ENCODE data around the gene FANCI.

FANCI gene

DNA sequence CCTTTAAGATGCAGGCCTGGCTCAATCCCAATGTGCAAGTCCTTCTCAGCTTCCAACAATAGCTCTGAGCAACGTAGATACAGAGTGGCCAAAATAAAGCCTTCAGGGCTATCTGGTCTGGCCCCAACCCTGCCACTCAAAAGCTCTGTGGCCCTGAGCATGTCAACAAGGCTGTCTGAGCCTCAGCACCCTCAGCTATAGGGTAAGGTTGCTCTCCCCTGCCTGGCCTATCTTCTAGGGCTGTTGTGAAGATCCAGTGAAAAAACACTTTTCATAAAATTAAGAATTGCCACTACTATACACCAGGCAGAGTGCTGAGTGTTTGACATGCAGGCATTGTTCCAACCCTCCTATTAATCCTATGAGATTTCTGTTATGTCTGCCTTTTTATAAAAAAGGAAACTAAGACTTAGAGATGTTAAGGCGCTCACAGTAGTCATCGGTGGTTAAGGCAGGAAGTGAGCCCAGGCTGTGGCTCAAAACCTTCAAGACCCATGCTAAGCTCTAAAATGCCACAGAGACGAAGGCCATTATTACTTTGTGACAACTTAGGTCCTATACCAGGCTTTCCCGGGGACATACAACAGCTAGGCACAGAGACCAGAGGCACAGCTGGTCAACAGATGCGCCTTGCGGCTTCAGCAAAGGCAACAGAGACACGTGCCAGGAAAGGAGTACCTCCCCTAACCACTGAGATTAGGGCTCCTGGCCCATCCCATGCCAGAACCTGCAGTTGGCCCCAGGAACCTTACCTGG, 85.7 kb downstream of the FANCI start:
- H4K20me1 ChIP-seq (ENCODE audit: insufficient read depth, low read length) = peaks cover 9% of the 10 kb centered on the region
- H3K4me2 ChIP-seq (ENCODE audit: low read depth, low read length) = no peak overlapping the region
- peaks cover 87% of the 10 kb centered on the region for H3K79me2 ChIP-seq (ENCODE audit: low read length)

DNA sequence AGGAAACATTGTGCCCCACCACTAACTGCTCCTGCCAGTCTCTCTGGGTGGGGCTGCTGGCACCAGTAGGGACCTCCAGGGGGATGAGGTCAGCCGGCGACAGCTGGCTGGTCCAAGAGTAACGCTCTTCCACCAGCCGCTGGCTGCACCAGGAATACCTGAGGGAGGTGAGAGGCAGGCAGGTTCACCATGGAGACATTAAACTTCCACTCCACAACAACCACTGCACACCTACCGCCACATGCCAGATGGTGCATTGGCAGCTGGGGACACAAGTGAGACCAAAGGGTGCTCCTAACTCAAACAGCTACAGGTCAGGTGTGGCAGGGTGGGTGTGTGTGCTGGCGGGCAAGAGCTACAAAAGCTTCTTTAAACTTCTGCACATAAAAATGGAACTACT, 86.3 kb downstream of the FANCI start:
- Histone ChIP-seq H2AFZ (ENCODE audit: low read length) (no peak overlapping the region), H3K4me2 (ENCODE audit: low read depth, low read length) (no peak overlapping the region), H3K36me3 (replicated peaks; ENCODE audit: insufficient read depth, low read length) (peaks cover 46% of the 10 kb centered on the region), H3K4me1 (ENCODE audit: low read length) (peaks cover 28% of the 10 kb centered on the region), H4K20me1 (ENCODE audit: insufficient read depth, low read length) (peaks cover 9% of the 10 kb centered on the region), H3F3A (ENCODE audit: insufficient read depth, low read length) (peaks cover 2% of the 10 kb centered on the region), H3K27me3 (replicated peaks; ENCODE audit: insufficient read depth, low read length) (no peaks in the 10 kb centered on the region), H3K9me3 (replicated peaks; ENCODE audit: insufficient read depth, low read length) (no peaks in the 10 kb centered on the region), H3K79me2 (ENCODE audit: low read length) (peaks cover 84% of the 10 kb centered on the region), H3K27ac (ENCODE audit: low read length) (no peak overlapping the region), H3K9me2 (replicated peaks; ENCODE audit: insufficient read depth, low read length) (no peaks in the 10 kb centered on the region), H3K9ac (ENCODE audit: low read length) (no peak overlapping the region), H3K4me3 (ENCODE audit: low read length) (no peak overlapping the region)
- TF ChIP-seq, protein P1, sequence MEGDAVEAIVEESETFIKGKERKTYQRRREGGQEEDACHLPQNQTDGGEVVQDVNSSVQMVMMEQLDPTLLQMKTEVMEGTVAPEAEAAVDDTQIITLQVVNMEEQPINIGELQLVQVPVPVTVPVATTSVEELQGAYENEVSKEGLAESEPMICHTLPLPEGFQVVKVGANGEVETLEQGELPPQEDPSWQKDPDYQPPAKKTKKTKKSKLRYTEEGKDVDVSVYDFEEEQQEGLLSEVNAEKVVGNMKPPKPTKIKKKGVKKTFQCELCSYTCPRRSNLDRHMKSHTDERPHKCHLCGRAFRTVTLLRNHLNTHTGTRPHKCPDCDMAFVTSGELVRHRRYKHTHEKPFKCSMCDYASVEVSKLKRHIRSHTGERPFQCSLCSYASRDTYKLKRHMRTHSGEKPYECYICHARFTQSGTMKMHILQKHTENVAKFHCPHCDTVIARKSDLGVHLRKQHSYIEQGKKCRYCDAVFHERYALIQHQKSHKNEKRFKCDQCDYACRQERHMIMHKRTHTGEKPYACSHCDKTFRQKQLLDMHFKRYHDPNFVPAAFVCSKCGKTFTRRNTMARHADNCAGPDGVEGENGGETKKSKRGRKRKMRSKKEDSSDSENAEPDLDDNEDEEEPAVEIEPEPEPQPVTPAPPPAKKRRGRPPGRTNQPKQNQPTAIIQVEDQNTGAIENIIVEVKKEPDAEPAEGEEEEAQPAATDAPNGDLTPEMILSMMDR (IDR thresholded peaks at IDR 0.05; ENCODE audit: low read length) = no peak
- TF ChIP-seq EZH2 (optimal IDR thresholded peaks at IDR 0.05; ENCODE audit: low read depth, low read length) (no peak), EZH2phosphoT487 (IDR thresholded peaks at IDR 0.05; ENCODE audit: low read length) (no peak)
- DNase-seq = no peak

More for the DNA sequence above, 85.7 kb downstream of the FANCI start:
- no peaks in the 10 kb centered on the region for H3K27me3 ChIP-seq (replicated peaks; ENCODE audit: insufficient read depth, low read length)
- H3F3A ChIP-seq (ENCODE audit: insufficient read depth, low read length) = no peaks in the 10 kb centered on the region
- no peaks in the 10 kb centered on the region for H3K9me2 ChIP-seq (replicated peaks; ENCODE audit: insufficient read depth, low read length)
- peaks cover 28% of the 10 kb centered on the region for H3K4me1 ChIP-seq (ENCODE audit: low read length)
- H3K9me3 ChIP-seq (replicated peaks; ENCODE audit: insufficient read depth, low read length) = no peaks in the 10 kb centered on the region
- H3K27ac ChIP-seq (ENCODE audit: low read length) = no peak overlapping the region
- H3K4me3 ChIP-seq (ENCODE audit: low read length) = no peak overlapping the region
- no peak overlapping the region for H3K9ac ChIP-seq (ENCODE audit: low read length)
- H2AFZ ChIP-seq (ENCODE audit: low read length) = no peak overlapping the region
- H3K36me3 ChIP-seq (replicated peaks; ENCODE audit: insufficient read depth, low read length) = peaks cover 50% of the 10 kb centered on the region
- TF ChIP-seq EZH2phosphoT487 (IDR thresholded peaks at IDR 0.05; ENCODE audit: low read length) = no peak
- TF ChIP-seq, protein P1 (IDR thresholded peaks at IDR 0.05; ENCODE audit: low read length) = no peak
- TF ChIP-seq EZH2 (optimal IDR thresholded peaks at IDR 0.05; ENCODE audit: low read depth, low read length) = no peak
- DNase-seq = no peak

DNA sequence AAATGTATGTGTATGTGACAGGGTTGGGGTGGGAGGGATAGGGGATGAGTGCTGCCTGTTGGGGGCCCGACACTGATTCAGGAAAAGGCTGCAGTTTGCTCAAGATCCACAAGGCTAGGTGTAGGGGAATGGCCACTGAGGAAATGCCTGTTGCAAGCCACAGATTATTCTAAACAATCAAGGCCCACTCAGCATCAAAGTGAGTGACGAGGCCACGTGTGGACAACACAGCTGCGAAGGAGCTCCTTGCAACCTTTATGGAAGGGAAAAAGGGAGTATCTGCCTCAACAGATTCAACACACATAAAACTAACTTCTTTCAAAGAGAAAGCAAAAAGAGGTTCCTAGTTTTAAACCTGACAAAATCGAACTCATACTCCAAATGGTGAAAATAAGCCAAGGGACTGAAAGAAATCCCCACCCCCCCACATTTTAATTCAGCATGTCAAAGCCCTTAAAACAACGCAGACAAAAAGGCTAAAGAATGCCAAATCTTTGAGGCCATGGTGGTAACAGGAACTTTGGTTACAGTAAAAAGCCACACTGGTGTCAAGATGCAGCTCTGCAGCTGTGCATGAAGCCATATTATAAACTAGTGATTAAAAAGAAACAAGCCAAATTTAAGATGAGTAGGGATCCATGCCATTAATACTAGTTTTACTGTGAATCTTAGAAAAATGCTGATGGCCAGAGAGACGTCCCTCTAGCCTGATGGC, 87.3 kb downstream of the FANCI start:
- peaks cover 11% of the 10 kb centered on the region for H3F3A ChIP-seq (ENCODE audit: insufficient read depth, low read length)
- no peak overlapping the region for H3K27ac ChIP-seq (ENCODE audit: low read length)
- H3K4me2 ChIP-seq (ENCODE audit: low read depth, low read length) = peak overlapping the region; percentile 0; the same call in 1 of the 2 replicates
- H3K27me3 ChIP-seq (replicated peaks; ENCODE audit: insufficient read depth, low read length) = no peaks in the 10 kb centered on the region
- no peaks in the 10 kb centered on the region for H3K9me2 ChIP-seq (replicated peaks; ENCODE audit: insufficient read depth, low read length)
- TF ChIP-seq, protein P1 (IDR thresholded peaks at IDR 0.05; ENCODE audit: low read length) = no peak
- TF ChIP-seq EZH2 (optimal IDR thresholded peaks at IDR 0.05; ENCODE audit: low read depth, low read length) (no peak), EZH2phosphoT487 (IDR thresholded peaks at IDR 0.05; ENCODE audit: low read length) (no peak)
- H3K4me1 ChIP-seq (ENCODE audit: low read length) = peaks cover 31% of the 10 kb centered on the region
- H4K20me1 ChIP-seq (ENCODE audit: insufficient read depth, low read length) = peaks cover 9% of the 10 kb centered on the region
- no peaks in the 10 kb centered on the region for H3K9me3 ChIP-seq (replicated peaks; ENCODE audit: insufficient read depth, low read length)
- H3K36me3 ChIP-seq (replicated peaks; ENCODE audit: insufficient read depth, low read length) = peaks cover 44% of the 10 kb centered on the region
- H3K9ac ChIP-seq (ENCODE audit: low read length) = no peak overlapping the region
- H3K4me3 ChIP-seq (ENCODE audit: low read length) = no peak overlapping the region
- H3K79me2 ChIP-seq (ENCODE audit: low read length) = peaks cover 82% of the 10 kb centered on the region
- no peak overlapping the region for H2AFZ ChIP-seq (ENCODE audit: low read length)
- DNase-seq = no peak
